HepG2 (cell line): ENCODE measurements around the gene EPB41L2. TPM values are rescaled to one million over a fixed set of nuclear protein-coding genes. Genes with fewer than 3 reads are reported as not detected.

Experiments
- DNMT3B ChIP-seq: conservative IDR thresholded peaks from 2 replicates; pipeline ENCODE4 v1.6.1; 2016; ENCODE audit warnings: missing biosample characterization, control low read depth
- KAT8 ChIP-seq: IDR thresholded peaks from 2 replicates; pipeline ENCODE4 v1.6.1; 2016; ENCODE audit warnings: missing genetic modification reagents, missing compliant biosample characterization
- MYPOP ChIP-seq: sonication (generic); formaldehyde crosslinking; IDR thresholded peaks from 2 replicates; pipeline ENCODE4 v1.8.1; 2023; ENCODE audit warnings: mild to moderate bottlenecking, moderate library complexity, missing genetic modification reagents
- PAXIP1 ChIP-seq: sonication (generic); formaldehyde crosslinking; conservative IDR thresholded peaks from 2 replicates; pipeline ENCODE4 v1.4.0; 2020; ENCODE audit warnings: mild to moderate bottlenecking, missing genetic modification reagents, moderate library complexity
- PITX1 ChIP-seq: sonication (generic); formaldehyde crosslinking; IDR thresholded peaks from 2 replicates; pipeline ENCODE4 v1.5.1; 2020; ENCODE audit warnings: mild to moderate bottlenecking, missing genetic modification reagents
- REST ChIP-seq, 2 experiments: IDR thresholded peaks; 2 replicates each; pipeline ENCODE4 v1.6.1; 2011 to 2012; ENCODE audit warnings: low read length in 2 of 2, borderline replicate concordance in 1 of 2, low read depth in 1 of 2, mild to moderate bottlenecking in 1 of 2, moderate library complexity in 1 of 2
- SRSF9 ChIP-seq: fragments of 200-400 bp; formaldehyde crosslinking; IDR thresholded peaks from 2 replicates; pipeline ENCODE4 v1.6.1; 2018; ENCODE audit warnings: borderline replicate concordance, mild to moderate bottlenecking, low read depth, low read length; ENCODE audit not compliant: insufficient read depth, poor library complexity, severe bottlenecking
- TBX2 ChIP-seq: sonication (generic); formaldehyde crosslinking; IDR thresholded peaks from 2 replicates; pipeline ENCODE4 v1.5.0; 2020; ENCODE audit warnings: missing genetic modification reagents, mild to moderate bottlenecking, borderline replicate concordance
- TOE1 ChIP-seq: sonication (generic); formaldehyde crosslinking; IDR thresholded peaks from 2 replicates; pipeline ENCODE4 v1.4.0; 2020; ENCODE audit warnings: mild to moderate bottlenecking, missing genetic modification reagents
- ZFAT ChIP-seq: sonication (generic); formaldehyde crosslinking; conservative IDR thresholded peaks from 2 replicates; pipeline ENCODE4 v1.8.1; 2023; ENCODE audit warnings: missing genetic modification reagents, inconsistent platforms
- ZKSCAN8 ChIP-seq: IDR thresholded peaks from 2 replicates; pipeline ENCODE4 v1.6.1; 2016; ENCODE audit warnings: borderline replicate concordance, missing genetic modification reagents, missing compliant biosample characterization
- ZNF101 ChIP-seq: sonication (generic); formaldehyde crosslinking; IDR thresholded peaks from 2 replicates; pipeline ENCODE4 v1.4.0; 2020; ENCODE audit warnings: mild to moderate bottlenecking, low read depth, missing genetic modification reagents, borderline replicate concordance
- ZNF468 ChIP-seq: sonication (generic); formaldehyde crosslinking; IDR thresholded peaks from 2 replicates; pipeline ENCODE4 v1.8.0; 2022; ENCODE audit warnings: mild to moderate bottlenecking, moderate library complexity, missing genetic modification reagents
- ZNF512B ChIP-seq: sonication (generic); formaldehyde crosslinking; IDR thresholded peaks from 2 replicates; pipeline ENCODE4 v1.5.1; 2020; ENCODE audit warnings: missing genetic modification reagents, mild to moderate bottlenecking, borderline replicate concordance
- ZNF639 ChIP-seq: conservative IDR thresholded peaks from 2 replicates; pipeline ENCODE4 v1.6.1; 2018; ENCODE audit warnings: missing genetic modification reagents
- ZNF792 ChIP-seq: IDR thresholded peaks from 2 replicates; pipeline ENCODE4 v1.6.1; 2016
- polyA plus RNA-seq, 8 experiments: library from polyadenylated mRNA; depleted of rRNA in 3 of 8; stranded (reverse) in 7 of 8; unstranded in 1 of 8; fragments of >200 nt; fragmentation: Illumina TruSeq in 4 of 8; extraction: Trizol in 4 of 8; gene quantifications; 2 replicates each; pipeline versions ENCODE4 v1.2.1 to v1.2.3, GENCODE V29; 2011 to 2016; ENCODE audit warnings: low read depth in 4 of 8, missing spikeins in 1 of 8, mixed read lengths in 1 of 8; ENCODE audit not compliant: insufficient read depth in 1 of 8
- total RNA-seq, 5 experiments: library from RNA; depleted of rRNA; stranded (reverse); fragments of >200 nt; fragmentation: Illumina TruSeq; extraction: Trizol; gene quantifications; 2 replicates each; pipeline ENCODE4 v1.2.3, GENCODE V29; 2016; ENCODE audit warnings: low read depth in 1 of 5

The EPB41L2 gene
- total and polyA plus RNA-seq, 2 of the 13 experiments (the other 11 are each of a cell fraction or from before 2014, with no cell fraction given) = 41.7 to 56.4 TPM

GRCh38 chr6:130858498-130859160, 204.4 kb downstream of the EPB41L2 start (continued):
- TF ChIP-seq PAXIP1 (CRISPR knock-in tag) (peak; percentile 78), ZNF792 (no peak), DNMT3B (CRISPR knock-in tag) (no peak), ZNF512B (peak; percentile 87; the same call in 1 of the 2 replicates), TOE1 (CRISPR knock-in tag) (no peak), REST (IDR thresholded peaks at IDR 0.05; ENCODE audit: borderline replicate concordance in 1 of 2, low read depth in 1 of 2, low read length in 2 of 2) (no peak), KAT8 (CRISPR knock-in tag) (0 out of 2 replicates have a peak, but pooled peaks have one; percentile 19), ZFAT (CRISPR knock-in tag) (no peak), SRSF9 (no peak), TBX2 (no peak), MYPOP (CRISPR knock-in tag) (no peak), PITX1 (CRISPR knock-in tag) (peak; percentile 47; the same call in 1 of the 2 replicates), ZNF101 (CRISPR knock-in tag) (no peak), ZKSCAN8 (CRISPR knock-in tag) (no peak), ZNF639 (CRISPR knock-in tag) (no peak), ZNF468 (CRISPR knock-in tag) (no peak)
